ENCODE data around the gene DOCK2.

DNA sequence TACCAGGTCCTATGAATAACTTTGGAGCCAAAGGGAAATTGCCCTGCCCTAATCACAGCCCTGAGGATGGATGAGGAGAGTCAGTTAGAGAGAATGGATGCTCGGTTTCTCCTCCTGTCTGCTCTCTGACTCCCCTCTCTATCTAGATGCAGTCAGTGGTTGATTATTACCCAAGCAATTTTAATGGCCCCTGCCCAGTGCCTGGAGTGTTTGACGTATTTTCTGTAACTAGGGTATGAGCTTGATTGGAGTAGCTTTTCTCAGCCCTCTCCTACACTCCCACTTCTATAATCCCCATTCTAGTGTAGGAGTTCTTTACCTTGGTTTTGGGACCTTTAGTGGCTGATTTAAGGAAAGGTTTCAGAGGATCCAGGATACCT, 60.4 kb downstream of the DOCK2 start:
- TF ChIP-seq, protein P1, sequence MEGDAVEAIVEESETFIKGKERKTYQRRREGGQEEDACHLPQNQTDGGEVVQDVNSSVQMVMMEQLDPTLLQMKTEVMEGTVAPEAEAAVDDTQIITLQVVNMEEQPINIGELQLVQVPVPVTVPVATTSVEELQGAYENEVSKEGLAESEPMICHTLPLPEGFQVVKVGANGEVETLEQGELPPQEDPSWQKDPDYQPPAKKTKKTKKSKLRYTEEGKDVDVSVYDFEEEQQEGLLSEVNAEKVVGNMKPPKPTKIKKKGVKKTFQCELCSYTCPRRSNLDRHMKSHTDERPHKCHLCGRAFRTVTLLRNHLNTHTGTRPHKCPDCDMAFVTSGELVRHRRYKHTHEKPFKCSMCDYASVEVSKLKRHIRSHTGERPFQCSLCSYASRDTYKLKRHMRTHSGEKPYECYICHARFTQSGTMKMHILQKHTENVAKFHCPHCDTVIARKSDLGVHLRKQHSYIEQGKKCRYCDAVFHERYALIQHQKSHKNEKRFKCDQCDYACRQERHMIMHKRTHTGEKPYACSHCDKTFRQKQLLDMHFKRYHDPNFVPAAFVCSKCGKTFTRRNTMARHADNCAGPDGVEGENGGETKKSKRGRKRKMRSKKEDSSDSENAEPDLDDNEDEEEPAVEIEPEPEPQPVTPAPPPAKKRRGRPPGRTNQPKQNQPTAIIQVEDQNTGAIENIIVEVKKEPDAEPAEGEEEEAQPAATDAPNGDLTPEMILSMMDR (IDR thresholded peaks at IDR 0.05): no peak
- no peak for TF ChIP-seq EZH2phosphoT487 (IDR thresholded peaks at IDR 0.05)
- no peak for TF ChIP-seq EZH2 (IDR thresholded peaks at IDR 0.05)

Measured in neural progenitor cell (in vitro differentiated cells).